Neural progenitor cell (in vitro differentiated cells): ENCODE results near the gene BEND6. TPM values are rescaled to one million over a fixed set of nuclear protein-coding genes. Genes with fewer than 3 reads are reported as not detected.
A peak's percentile ranks its signal among the peaks of the same experiment; 100 is the strongest.

ENCODE experiments used
- DNase-seq: peaks from one replicate; pipeline ENCODE4 v3.0.0-alpha.2; 2016; ENCODE audit warnings: low spot score
- H2AFZ ChIP-seq: fragments of 200-600 bp; sonication (generic); replicated peaks from 2 replicates; pipeline ENCODE4 v1.6.1; 2016; ENCODE audit warnings: antibody characterized with exemption
- H3F3A ChIP-seq: fragments of 200-600 bp; sonication (generic); 2 replicates; pipeline ENCODE4 v1.6.1; 2016; ENCODE audit warnings: antibody characterized with exemption, low read depth
- H3K27ac ChIP-seq: fragments of 200-600 bp; sonication (generic); 2 replicates; pipeline ENCODE4 v1.5.1; 2016; ENCODE audit warnings: mild to moderate bottlenecking
- H3K27me3 ChIP-seq: fragments of 200-600 bp; sonication (generic); 2 replicates; pipeline ENCODE4 v1.6.1; 2016; ENCODE audit warnings: mild to moderate bottlenecking, moderate library complexity
- H3K36me3 ChIP-seq: fragments of 200-600 bp; sonication (generic); 2 replicates; pipeline ENCODE4 v1.5.1; 2016
- H3K4me1 ChIP-seq: fragments of 200-600 bp; sonication (generic); 2 replicates; pipeline ENCODE4 v1.6.1; 2016; ENCODE audit warnings: mixed run types
- H3K4me2 ChIP-seq: fragments of 200-600 bp; sonication (generic); 2 replicates; pipeline ENCODE4 v1.6.1; 2016
- H3K4me3 ChIP-seq: fragments of 200-600 bp; sonication (generic); 2 replicates; pipeline ENCODE4 v1.5.1; 2016
- H3K79me2 ChIP-seq: fragments of 200-600 bp; sonication (generic); 2 replicates; pipeline ENCODE4 v1.6.1; 2016; ENCODE audit warnings: low read depth
- H3K9ac ChIP-seq: fragments of 200-600 bp; sonication (generic); 2 replicates; pipeline ENCODE4 v1.6.1; 2016
- H3K9me3 ChIP-seq: fragments of 200-600 bp; sonication (generic); 2 replicates; pipeline ENCODE4 v1.5.1; 2016; ENCODE audit warnings: low read depth
- H4K20me1 ChIP-seq: fragments of 200-600 bp; sonication (generic); 2 replicates; pipeline ENCODE4 v1.6.1; 2016; ENCODE audit warnings: low read depth
- H3K27ac Mint-ChIP-seq: 3 replicates; pipeline ENCODE4 v1.8.0; 2021; ENCODE audit warnings: mixed read lengths
- H3K27me3 Mint-ChIP-seq: 2 replicates; pipeline ENCODE4 v1.8.0; 2022; ENCODE audit warnings: low read depth, mild to moderate bottlenecking, inconsistent platforms, moderate library complexity, mixed read lengths; ENCODE audit not compliant: insufficient read depth
- H3K36me3 Mint-ChIP-seq: 3 replicates; pipeline ENCODE4 v1.8.0; 2021; ENCODE audit warnings: mixed read lengths
- H3K4me1 Mint-ChIP-seq: 3 replicates; pipeline ENCODE4 v1.8.0; 2021; ENCODE audit warnings: mixed read lengths
- H3K4me3 Mint-ChIP-seq: 3 replicates; pipeline ENCODE4 v1.8.0; 2021; ENCODE audit warnings: mild to moderate bottlenecking, moderate library complexity, mixed read lengths
- H3K9me3 Mint-ChIP-seq: 3 replicates; pipeline ENCODE4 v1.8.0; 2020; ENCODE audit warnings: mixed read lengths
- EZH2 ChIP-seq: fragments of 200-600 bp; sonication (generic); IDR thresholded peaks from 2 replicates; pipeline ENCODE4 v1.6.1; 2017; ENCODE audit warnings: antibody characterized with exemption, mild to moderate bottlenecking, moderate library complexity
- EZH2phosphoT487 ChIP-seq: fragments of 200-600 bp; sonication (generic); IDR thresholded peaks from 2 replicates; pipeline ENCODE4 v1.6.1; 2017; ENCODE audit warnings: antibody characterized with exemption
- total RNA-seq: library from RNA; depleted of rRNA; stranded (reverse); fragments of >200 nt; gene quantifications from 2 replicates; pipeline ENCODE4 v1.2.3, GENCODE V29; 2015; ENCODE audit warnings: low replicate concordance
- TF ChIP-seq, protein P1 (sequence below): fragments of 200-600 bp; sonication (generic); IDR thresholded peaks from 2 replicates; pipeline ENCODE4 v1.5.1; 2017; ENCODE audit warnings: antibody characterized with exemption, mild to moderate bottlenecking

The BEND6 gene
- total RNA-seq, 1 donor from 2014 or later, result 2.4 TPM

DNA sequence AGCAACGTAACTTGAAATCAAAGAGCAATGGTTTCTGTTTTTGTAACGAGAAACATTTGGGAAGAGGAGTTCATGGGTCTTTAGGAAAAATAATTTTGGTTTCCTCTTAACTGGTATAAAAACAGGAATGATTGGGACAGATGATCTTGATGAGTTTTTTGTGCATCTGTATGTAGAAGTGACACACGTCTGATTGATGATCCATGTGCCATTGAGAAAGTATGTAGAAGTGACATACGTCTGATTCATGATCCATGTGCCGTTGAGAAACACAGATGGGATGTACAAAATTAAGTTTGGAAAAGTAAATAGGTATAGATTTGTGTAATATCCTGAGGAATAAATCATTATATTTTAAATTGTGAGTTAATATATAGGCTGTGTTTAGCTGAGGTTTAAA is 93.7 kb downstream of the BEND6 start:
- Mint-ChIP-seq H3K27me3 (peaks cover 2% of the 10 kb centered on the region), H3K4me3 (peak overlapping the region; percentile 82), H3K9me3 (peaks cover 9% of the 10 kb centered on the region), H3K27ac (no peak overlapping the region), H3K36me3 (peaks cover 22% of the 10 kb centered on the region), H3K4me1 (peaks cover 13% of the 10 kb centered on the region)
- H3K27me3 ChIP-seq, result no peaks in the 10 kb centered on the region
- H3K4me3 ChIP-seq, result peak overlapping the region; percentile 46
- no peak overlapping the region for H3K27ac ChIP-seq
- H3K9ac ChIP-seq, result peak overlapping the region; percentile 7
- peak overlapping the region; percentile 74 for H3K4me2 ChIP-seq
- TF ChIP-seq, protein P1, sequence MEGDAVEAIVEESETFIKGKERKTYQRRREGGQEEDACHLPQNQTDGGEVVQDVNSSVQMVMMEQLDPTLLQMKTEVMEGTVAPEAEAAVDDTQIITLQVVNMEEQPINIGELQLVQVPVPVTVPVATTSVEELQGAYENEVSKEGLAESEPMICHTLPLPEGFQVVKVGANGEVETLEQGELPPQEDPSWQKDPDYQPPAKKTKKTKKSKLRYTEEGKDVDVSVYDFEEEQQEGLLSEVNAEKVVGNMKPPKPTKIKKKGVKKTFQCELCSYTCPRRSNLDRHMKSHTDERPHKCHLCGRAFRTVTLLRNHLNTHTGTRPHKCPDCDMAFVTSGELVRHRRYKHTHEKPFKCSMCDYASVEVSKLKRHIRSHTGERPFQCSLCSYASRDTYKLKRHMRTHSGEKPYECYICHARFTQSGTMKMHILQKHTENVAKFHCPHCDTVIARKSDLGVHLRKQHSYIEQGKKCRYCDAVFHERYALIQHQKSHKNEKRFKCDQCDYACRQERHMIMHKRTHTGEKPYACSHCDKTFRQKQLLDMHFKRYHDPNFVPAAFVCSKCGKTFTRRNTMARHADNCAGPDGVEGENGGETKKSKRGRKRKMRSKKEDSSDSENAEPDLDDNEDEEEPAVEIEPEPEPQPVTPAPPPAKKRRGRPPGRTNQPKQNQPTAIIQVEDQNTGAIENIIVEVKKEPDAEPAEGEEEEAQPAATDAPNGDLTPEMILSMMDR, result no peak
- no peak for TF ChIP-seq EZH2phosphoT487
- TF ChIP-seq EZH2, result no peak
- H2AFZ ChIP-seq, result no peak overlapping the region
- H3F3A ChIP-seq, result peaks cover 11% of the 10 kb centered on the region
- peaks cover 51% of the 10 kb centered on the region for H3K79me2 ChIP-seq
- peaks cover 17% of the 10 kb centered on the region for H4K20me1 ChIP-seq
- H3K36me3 ChIP-seq, result peaks cover 22% of the 10 kb centered on the region
- H3K9me3 ChIP-seq, result no peaks in the 10 kb centered on the region
- DNase-seq, result no peak
- peaks cover 18% of the 10 kb centered on the region for H3K4me1 ChIP-seq

DNA sequence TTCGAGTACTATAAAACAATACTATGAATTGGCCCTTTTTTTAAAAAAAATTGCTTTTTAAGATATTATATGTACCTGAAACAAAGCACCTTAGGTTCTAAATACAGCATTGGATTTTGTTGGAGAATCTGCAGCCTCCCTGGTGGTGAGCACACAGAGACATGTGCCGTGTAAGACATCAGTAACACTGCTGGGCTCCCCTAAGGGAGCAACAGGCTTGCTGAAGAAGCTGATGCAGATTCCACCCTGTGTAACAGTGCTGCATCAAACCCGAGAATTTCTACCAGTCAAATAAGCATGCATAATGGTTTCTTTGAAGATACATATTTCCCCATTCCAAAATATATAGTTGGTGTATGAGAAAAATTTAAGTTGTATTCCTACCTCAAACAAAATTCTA is 108.9 kb downstream of the BEND6 start:
- Histone ChIP-seq H3F3A (peaks cover 6% of the 10 kb centered on the region), H3K36me3 (peaks cover 8% of the 10 kb centered on the region), H2AFZ (no peak overlapping the region), H4K20me1 (no peaks in the 10 kb centered on the region), H3K9ac (no peak overlapping the region), H3K4me3 (no peak overlapping the region), H3K79me2 (no peaks in the 10 kb centered on the region), H3K4me2 (no peak overlapping the region), H3K9me3 (no peaks in the 10 kb centered on the region), H3K4me1 (no peaks in the 10 kb centered on the region), H3K27me3 (no peaks in the 10 kb centered on the region), H3K27ac (no peak overlapping the region)
- H3K4me1 Mint-ChIP-seq, result no peaks in the 10 kb centered on the region
- no peak for DNase-seq
- H3K27me3 Mint-ChIP-seq, result no peaks in the 10 kb centered on the region
- peaks cover 15% of the 10 kb centered on the region for H3K36me3 Mint-ChIP-seq
- no peaks in the 10 kb centered on the region for H3K9me3 Mint-ChIP-seq
- no peak overlapping the region for H3K4me3 Mint-ChIP-seq
- TF ChIP-seq, protein P1, result no peak
- TF ChIP-seq EZH2, result no peak
- no peak for TF ChIP-seq EZH2phosphoT487
- no peak overlapping the region for H3K27ac Mint-ChIP-seq

DNA sequence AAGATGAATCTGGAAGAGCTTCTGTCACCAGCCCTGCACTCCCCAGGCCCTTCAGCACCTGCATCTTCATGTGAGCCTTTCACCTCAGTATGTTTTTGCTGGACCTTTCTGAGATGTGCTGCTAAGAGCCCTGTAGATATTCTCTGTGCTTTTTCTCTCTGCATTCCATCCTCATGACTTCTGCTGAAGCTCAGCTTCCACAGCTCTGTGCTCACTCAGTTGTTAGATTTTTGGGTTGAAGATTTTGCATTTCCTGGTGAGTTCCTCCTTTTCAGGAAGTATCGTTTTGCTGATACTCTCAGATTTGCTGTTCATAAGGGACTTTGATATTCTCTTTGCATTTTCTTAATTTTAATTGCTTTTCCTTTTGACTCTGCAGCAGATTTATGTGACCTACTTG is 109.9 kb downstream of the BEND6 start:
- no peak overlapping the region for H3K4me2 ChIP-seq
- no peaks in the 10 kb centered on the region for H3K27me3 Mint-ChIP-seq
- DNase-seq, result no peak
- no peaks in the 10 kb centered on the region for H4K20me1 ChIP-seq
- H3K4me1 Mint-ChIP-seq, result peaks cover 3% of the 10 kb centered on the region
- H3K36me3 Mint-ChIP-seq, result peaks cover 11% of the 10 kb centered on the region
- H3K27ac Mint-ChIP-seq, result no peak overlapping the region
- H3F3A ChIP-seq, result peaks cover 12% of the 10 kb centered on the region
- H3K4me3 ChIP-seq, result no peak overlapping the region
- no peak overlapping the region for H3K4me3 Mint-ChIP-seq
- H3K79me2 ChIP-seq, result no peaks in the 10 kb centered on the region
- H3K27ac ChIP-seq, result peak overlapping the region; percentile 17
- H3K9me3 Mint-ChIP-seq, result no peaks in the 10 kb centered on the region
- TF ChIP-seq EZH2phosphoT487 (no peak), EZH2 (no peak)
- TF ChIP-seq, protein P1, result no peak
- no peak overlapping the region for H3K9ac ChIP-seq
- H3K27me3 ChIP-seq, result no peaks in the 10 kb centered on the region
- H3K4me1 ChIP-seq, result peaks cover 8% of the 10 kb centered on the region
- no peaks in the 10 kb centered on the region for H3K9me3 ChIP-seq
- H3K36me3 ChIP-seq, result peaks cover 4% of the 10 kb centered on the region
- H2AFZ ChIP-seq, result no peak overlapping the region
